Measurements from ENCODE around the gene TXK. TPM values are rescaled to one million over a fixed set of nuclear protein-coding genes. Genes with fewer than 3 reads are reported as not detected.
A peak's percentile ranks its signal among the peaks of the same experiment; 100 is the strongest.

The TXK gene
- total RNA-seq, 6 donors from 2014 or later: 4.0 to 16.8 (median 6.2) TPM

DNA sequence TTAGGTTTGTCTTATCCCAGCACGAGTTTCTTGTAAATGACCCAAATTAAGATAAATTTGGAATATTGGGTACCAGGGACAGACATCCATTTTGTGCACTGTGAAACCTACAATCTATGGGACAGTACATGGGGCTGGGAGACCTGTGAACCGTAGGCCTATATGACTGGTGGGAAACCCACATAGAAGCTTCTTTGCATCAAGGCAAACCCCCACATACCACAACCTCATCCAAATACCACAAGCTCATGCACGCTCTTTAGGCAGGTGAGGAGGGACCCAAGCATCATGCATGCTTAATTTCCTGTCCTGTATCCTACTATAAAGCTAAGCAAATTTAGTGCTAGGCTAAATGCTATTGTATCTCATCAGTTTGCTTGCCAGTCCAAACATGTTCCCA lies 69.7 kb downstream of the TXK start:
- 76 to 88% methylated on average over 3 of the region's 3 CpGs for WGBS, 2 donors
- Histone ChIP-seq H3K27me3 (no peaks in the 10 kb centered on the region), H3K36me3 (no peaks in the 10 kb centered on the region), H3K4me3 (no peak overlapping the region), H3K4me1 (no peaks in the 10 kb centered on the region), H3K27ac (no peak overlapping the region), H3K9me3 (no peaks in the 10 kb centered on the region)
- DNase-seq (no peak), ATAC-seq (ENCODE audit: low FRiP score in 2 of 2) (no peak)
- TF ChIP-seq, protein P1, sequence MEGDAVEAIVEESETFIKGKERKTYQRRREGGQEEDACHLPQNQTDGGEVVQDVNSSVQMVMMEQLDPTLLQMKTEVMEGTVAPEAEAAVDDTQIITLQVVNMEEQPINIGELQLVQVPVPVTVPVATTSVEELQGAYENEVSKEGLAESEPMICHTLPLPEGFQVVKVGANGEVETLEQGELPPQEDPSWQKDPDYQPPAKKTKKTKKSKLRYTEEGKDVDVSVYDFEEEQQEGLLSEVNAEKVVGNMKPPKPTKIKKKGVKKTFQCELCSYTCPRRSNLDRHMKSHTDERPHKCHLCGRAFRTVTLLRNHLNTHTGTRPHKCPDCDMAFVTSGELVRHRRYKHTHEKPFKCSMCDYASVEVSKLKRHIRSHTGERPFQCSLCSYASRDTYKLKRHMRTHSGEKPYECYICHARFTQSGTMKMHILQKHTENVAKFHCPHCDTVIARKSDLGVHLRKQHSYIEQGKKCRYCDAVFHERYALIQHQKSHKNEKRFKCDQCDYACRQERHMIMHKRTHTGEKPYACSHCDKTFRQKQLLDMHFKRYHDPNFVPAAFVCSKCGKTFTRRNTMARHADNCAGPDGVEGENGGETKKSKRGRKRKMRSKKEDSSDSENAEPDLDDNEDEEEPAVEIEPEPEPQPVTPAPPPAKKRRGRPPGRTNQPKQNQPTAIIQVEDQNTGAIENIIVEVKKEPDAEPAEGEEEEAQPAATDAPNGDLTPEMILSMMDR (IDR thresholded peaks at IDR 0.05): no peak
- no peak for TF ChIP-seq POLR2AphosphoS5 (IDR thresholded peaks at IDR 0.05)
- no peak for TF ChIP-seq EP300 (IDR thresholded peaks at IDR 0.05)
- no peak for TF ChIP-seq POLR2A (IDR thresholded peaks at IDR 0.05)

- TF ChIP-seq POLR2A (IDR thresholded peaks at IDR 0.05): no peak
- TF ChIP-seq POLR2AphosphoS5 (IDR thresholded peaks at IDR 0.05): no peak
- TF ChIP-seq EP300 (IDR thresholded peaks at IDR 0.05): no peak
- TF ChIP-seq, protein P1 (IDR thresholded peaks at IDR 0.05): no peak
- H3K36me3 ChIP-seq: no peaks in the 10 kb centered on the region
- WGBS, 2 donors: 68 to 77% methylated on average over 5 of the region's 5 CpGs
- DNase-seq (no peak), ATAC-seq (ENCODE audit: low FRiP score in 2 of 2) (no peak)
- H3K4me1 ChIP-seq: no peaks in the 10 kb centered on the region
- no peak overlapping the region for H3K27ac ChIP-seq
- H3K27me3 ChIP-seq: no peaks in the 10 kb centered on the region
- H3K4me3 ChIP-seq: no peak overlapping the region
- no peaks in the 10 kb centered on the region for H3K9me3 ChIP-seq
These were observed 75.2 kb downstream of the TXK start for GRCh38 chr4:48058617-48059530.

DNA sequence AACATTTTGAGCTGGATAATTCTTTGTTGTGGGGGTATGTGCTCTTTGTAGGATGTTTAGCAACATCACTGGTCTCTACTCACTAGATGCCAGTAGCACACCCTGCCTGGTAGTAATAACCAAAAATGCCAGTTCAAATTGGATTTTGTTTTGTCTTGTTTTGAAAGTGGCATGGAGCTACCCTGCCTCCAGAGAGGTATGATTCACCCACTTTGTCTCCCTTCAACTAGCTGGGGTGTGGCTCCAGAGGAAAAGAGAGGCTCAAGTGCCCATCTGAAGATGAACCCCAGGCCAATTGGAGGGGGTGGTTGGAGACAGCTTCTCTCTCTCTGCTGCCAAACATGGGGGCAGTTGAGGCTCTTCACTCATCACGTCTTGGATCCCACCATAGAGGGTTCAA lies 83.0 kb downstream of the TXK start:
- H3K9me3 ChIP-seq: no peaks in the 10 kb centered on the region
- DNase-seq (no peak), ATAC-seq (ENCODE audit: low FRiP score in 2 of 2) (no peak)
- no peaks in the 10 kb centered on the region for H3K27me3 ChIP-seq
- TF ChIP-seq POLR2A (IDR thresholded peaks at IDR 0.05): no peak
- TF ChIP-seq, protein P1 (IDR thresholded peaks at IDR 0.05): no peak
- TF ChIP-seq EP300 (IDR thresholded peaks at IDR 0.05): no peak
- TF ChIP-seq POLR2AphosphoS5 (IDR thresholded peaks at IDR 0.05): no peak
- no peak overlapping the region for H3K4me3 ChIP-seq
- WGBS, 2 donors: 88 to 90% methylated on average over 1 of the region's 1 CpG
- peaks cover 0 to 14% (median 7%) of the 10 kb centered on the region in 4 donors for H3K4me1 ChIP-seq
- H3K27ac ChIP-seq: no peak overlapping the region
- no peaks in the 10 kb centered on the region for H3K36me3 ChIP-seq

GRCh38 chr4:48049483-48049882 lies 84.6 kb downstream of the TXK start:
- peaks cover 0 to 14% (median 7%) of the 10 kb centered on the region in 4 donors for H3K4me1 ChIP-seq
- no peaks in the 10 kb centered on the region for H3K36me3 ChIP-seq
- WGBS, 2 donors: 72 to 84% methylated on average over 8 of the region's 8 CpGs
- DNase-seq (peak in 1 of 2 donors; percentile 14), ATAC-seq (ENCODE audit: low FRiP score in 2 of 2) (no peak)
- no peak for TF ChIP-seq EP300 (IDR thresholded peaks at IDR 0.05)
- no peak for TF ChIP-seq POLR2AphosphoS5 (IDR thresholded peaks at IDR 0.05)
- TF ChIP-seq POLR2A (IDR thresholded peaks at IDR 0.05): no peak
- TF ChIP-seq, protein P1 (IDR thresholded peaks at IDR 0.05): no peak
- no peaks in the 10 kb centered on the region for H3K27me3 ChIP-seq
- no peaks in the 10 kb centered on the region for H3K9me3 ChIP-seq
- no peak overlapping the region for H3K27ac ChIP-seq
- no peak overlapping the region for H3K4me3 ChIP-seq

Measured in upper lobe of left lung (tissue), 6 donors.